Activated T-cell treated with anti-CD3 and anti-CD28 coated beads, Interleukin-2, amount 50 U/mL, for 24 hours (primary cell): ENCODE data around the gene MYCN.

Experiments used
- DNase-seq: peaks from one replicate; pipeline ENCODE4 v3.0.0-alpha.2; 2020
- H3K27ac Mint-ChIP-seq: 2 replicates; pipeline ENCODE4 v1.8.0; 2020; ENCODE audit warnings: mild to moderate bottlenecking, mixed read lengths
- H3K27me3 Mint-ChIP-seq: 2 replicates; pipeline ENCODE4 v1.8.0; 2020; ENCODE audit warnings: mixed read lengths
- H3K36me3 Mint-ChIP-seq: 2 replicates; pipeline ENCODE4 v1.8.0; 2020; ENCODE audit warnings: low read depth, mixed read lengths
- H3K4me1 Mint-ChIP-seq: 2 replicates; pipeline ENCODE4 v1.8.0; 2020; ENCODE audit warnings: low read depth, mixed read lengths
- H3K4me3 Mint-ChIP-seq: 2 replicates; pipeline ENCODE4 v1.8.0; 2020; ENCODE audit warnings: mild to moderate bottlenecking, moderate library complexity, mixed read lengths
- H3K9me3 Mint-ChIP-seq: 2 replicates; pipeline ENCODE4 v1.8.0; 2020; ENCODE audit warnings: mixed read lengths

Gene MYCN

GRCh38 chr2:15991231-15991630 lies 50.9 kb downstream of the MYCN start:
- no peaks in the 10 kb centered on the region for H3K36me3 Mint-ChIP-seq
- no peaks in the 10 kb centered on the region for H3K4me1 Mint-ChIP-seq
- H3K9me3 Mint-ChIP-seq = no peaks in the 10 kb centered on the region
- H3K4me3 Mint-ChIP-seq = no peak overlapping the region
- H3K27ac Mint-ChIP-seq = no peak overlapping the region
- H3K27me3 Mint-ChIP-seq = no peaks in the 10 kb centered on the region
- no peak for DNase-seq

GRCh38 chr2:15992457-15993231 lies 52.3 kb downstream of the MYCN start:
- Mint-ChIP-seq H3K4me3 (no peak overlapping the region), H3K27me3 (no peaks in the 10 kb centered on the region), H3K36me3 (no peaks in the 10 kb centered on the region), H3K4me1 (no peaks in the 10 kb centered on the region), H3K27ac (no peak overlapping the region), H3K9me3 (no peaks in the 10 kb centered on the region)
- DNase-seq = no peak

- H3K27ac Mint-ChIP-seq = no peak overlapping the region
- no peaks in the 10 kb centered on the region for H3K27me3 Mint-ChIP-seq
- H3K9me3 Mint-ChIP-seq = no peaks in the 10 kb centered on the region
- no peak overlapping the region for H3K4me3 Mint-ChIP-seq
- H3K36me3 Mint-ChIP-seq = no peaks in the 10 kb centered on the region
- no peak for DNase-seq
- no peaks in the 10 kb centered on the region for H3K4me1 Mint-ChIP-seq
Measured at GRCh38 chr2:15993232-15993610, 52.9 kb downstream of the MYCN start.

GRCh38 chr2:15993666-15994065 lies 53.3 kb downstream of the MYCN start:
- no peaks in the 10 kb centered on the region for H3K4me1 Mint-ChIP-seq
- no peaks in the 10 kb centered on the region for H3K9me3 Mint-ChIP-seq
- H3K36me3 Mint-ChIP-seq = no peaks in the 10 kb centered on the region
- H3K27me3 Mint-ChIP-seq = no peaks in the 10 kb centered on the region
- H3K27ac Mint-ChIP-seq = no peak overlapping the region
- H3K4me3 Mint-ChIP-seq = no peak overlapping the region
- DNase-seq = no peak

- Mint-ChIP-seq H3K4me3 (no peak overlapping the region), H3K36me3 (no peaks in the 10 kb centered on the region), H3K4me1 (no peaks in the 10 kb centered on the region), H3K9me3 (no peaks in the 10 kb centered on the region), H3K27me3 (peaks cover 3% of the 10 kb centered on the region), H3K27ac (no peak overlapping the region)
- no peak for DNase-seq
Measured at GRCh38 chr2:15995603-15996002, 55.3 kb downstream of the MYCN start.
